Stimulated activated CD8-positive, alpha-beta memory T cell treated with anti-CD3 and anti-CD28 coated beads, Interleukin-4, amount 100 ng/mL, for 1 hour (primary cell): Measurements from ENCODE around the gene OR1I1.

Experiments used
- DNase-seq, 2 donors: peaks; one replicate each; pipeline ENCODE4 v3.0.0-alpha.2; 2020; ENCODE audit warnings: low read depth in 2 of 2, low spot score in 1 of 2

OR1I1 gene

GRCh38 chr19:15116856-15117255 is 34.8 kb downstream of the OR1I1 start:
- DNase-seq, result no peak

- no peak for DNase-seq
These were observed 36.2 kb downstream of the OR1I1 start for GRCh38 chr19:15118248-15118647.

GRCh38 chr19:15118789-15119494 is 36.9 kb downstream of the OR1I1 start:
- no peak for DNase-seq

- DNase-seq, result no peak
These were observed 38.4 kb downstream of the OR1I1 start for GRCh38 chr19:15120135-15121026.

GRCh38 chr19:15122331-15123030 is 40.5 kb downstream of the OR1I1 start:
- DNase-seq, result no peak

GRCh38 chr19:15123031-15123890 is 41.2 kb downstream of the OR1I1 start:
- DNase-seq, result no peak

GRCh38 chr19:15123900-15124299 is 41.9 kb downstream of the OR1I1 start:
- no peak for DNase-seq

- DNase-seq, result no peak
These were observed 42.7 kb downstream of the OR1I1 start for GRCh38 chr19:15124572-15125231.

- peak; percentile 95 to 96 for DNase-seq
These were observed 43.4 kb downstream of the OR1I1 start for GRCh38 chr19:15125232-15126067.

- DNase-seq, result no peak
These were observed 44.3 kb downstream of the OR1I1 start for GRCh38 chr19:15126131-15126910.

- no peak for DNase-seq
These were observed 46.3 kb downstream of the OR1I1 start for GRCh38 chr19:15128162-15128770.

- DNase-seq, result no peak
These were observed 48.0 kb downstream of the OR1I1 start for GRCh38 chr19:15129856-15130585.

- DNase-seq, result no peak
These were observed 54.4 kb downstream of the OR1I1 start for GRCh38 chr19:15136234-15136954.

- no peak for DNase-seq
These were observed 55.8 kb downstream of the OR1I1 start for GRCh38 chr19:15137777-15138176.

GRCh38 chr19:15138427-15138826 is 56.4 kb downstream of the OR1I1 start:
- no peak for DNase-seq

- DNase-seq, result no peak
These were observed 59.1 kb downstream of the OR1I1 start for GRCh38 chr19:15141143-15141542.

GRCh38 chr19:15142313-15142712 is 60.3 kb downstream of the OR1I1 start:
- no peak for DNase-seq
